Endothelial cell of umbilical vein (primary cell): Measurements from ENCODE around the gene ATG7. TPM values are rescaled to one million over a fixed set of nuclear protein-coding genes. Genes with fewer than 3 reads are reported as not detected.

Source experiments
- BruUV-seq: library from RNA; stranded (reverse); fragments of 400-500 nt; replicated peaks from 2 replicates; lab custom pipeline; 2021; lab: Mats Ljungman, UMichigan
- CTCF ChIA-PET: fragments of 300-600, 350-600 bp; sonication (Branson Sonifier 250); formaldehyde crosslinking; loops from one replicate; lab custom pipeline; 2021; ENCODE audit warnings: antibody characterized with exemption, inconsistent platforms; lab: Charles Lee
- POLR2A ChIA-PET: fragments of 300-600, 350-600 bp; sonication (Branson Sonifier 250); formaldehyde crosslinking; loops from one replicate; lab custom pipeline; 2021; ENCODE audit warnings: antibody characterized with exemption, inconsistent platforms; lab: Charles Lee
- DNase-seq: peaks from one replicate; pipeline ENCODE4 v3.0.0-alpha.2; 2011; ENCODE audit warnings: low read depth, low spot score
- FAIRE-seq: peaks from 2 replicates; lab custom pipeline; 2011; peaks lifted over from hg19 to GRCh38; lab: Jason Lieb, UNC
- H2AFZ ChIP-seq: 2 replicates; pipeline ENCODE4 v1.6.0; 2012; ENCODE audit warnings: low read depth, low read length, control low read depth, inconsistent platforms
- H3K27ac ChIP-seq: 2 replicates; pipeline ENCODE4 v1.5.1; 2011; ENCODE audit warnings: low read depth, mild to moderate bottlenecking, control low read depth, low read length, moderate library complexity; ENCODE audit not compliant: insufficient read depth
- H3K27me3 ChIP-seq, 2 experiments: 2 replicates each; pipeline versions ENCODE4 v1.6.0 to v1.6.1; 2011; ENCODE audit warnings: low read length in 2 of 2, mixed read lengths in 1 of 2; ENCODE audit not compliant: control insufficient read depth in 2 of 2, insufficient read depth in 2 of 2
- H3K36me3 ChIP-seq, 2 experiments: 2 replicates in 1 of 2; 3 replicates in 1 of 2; pipeline ENCODE4 v1.5.1; 2011; ENCODE audit warnings: low read length in 2 of 2, mild to moderate bottlenecking in 1 of 2, moderate library complexity in 1 of 2; ENCODE audit not compliant: control insufficient read depth in 2 of 2, insufficient read depth in 2 of 2; ENCODE audit errors: extremely low read depth in 1 of 2
- H3K4me1 ChIP-seq: 3 replicates; pipeline ENCODE4 v1.5.1; 2011; ENCODE audit warnings: mild to moderate bottlenecking, low read length; ENCODE audit not compliant: control insufficient read depth, insufficient read depth; ENCODE audit errors: extremely low read depth
- H3K4me2 ChIP-seq: 2 replicates; pipeline ENCODE4 v1.6.1; 2011; ENCODE audit warnings: low read length, control low read depth, mixed read lengths; ENCODE audit not compliant: insufficient read depth
- H3K4me3 ChIP-seq, 3 experiments: fragments of 200-600 bp in 1 of 3; sonication (generic), shearing (Covaris generic) in 1 of 3; replicated peaks in 1 of 3; 2 replicates each; pipeline ENCODE4 v1.5.1; 2011 to 2016; ENCODE audit warnings: control low read depth in 3 of 3, low read length in 3 of 3, mild to moderate bottlenecking in 2 of 3, inconsistent platforms in 1 of 3, low read depth in 1 of 3, moderate library complexity in 1 of 3; ENCODE audit not compliant: insufficient read depth in 1 of 3
- H3K79me2 ChIP-seq: 2 replicates; pipeline ENCODE4 v1.6.0; 2012; ENCODE audit warnings: low read length, inconsistent platforms; ENCODE audit not compliant: control insufficient read depth, insufficient read depth
- H3K9ac ChIP-seq: replicated peaks from 2 replicates; pipeline ENCODE3; 2011; ENCODE audit warnings: low read length, control low read depth; ENCODE audit not compliant: insufficient read depth; ENCODE audit errors: extremely low read depth
- H3K9me1 ChIP-seq: replicated peaks from 3 replicates; pipeline ENCODE4 v1.6.0; 2011; ENCODE audit warnings: mild to moderate bottlenecking, low read length; ENCODE audit not compliant: control insufficient read depth, insufficient read depth; ENCODE audit errors: extremely low read depth
- H3K9me3 ChIP-seq: replicated peaks from 2 replicates; pipeline ENCODE4 v1.5.1; 2012; ENCODE audit warnings: low read length, inconsistent platforms; ENCODE audit not compliant: control insufficient read depth, insufficient read depth
- H4K20me1 ChIP-seq: replicated peaks from 2 replicates; pipeline ENCODE3; 2011; ENCODE audit warnings: mild to moderate bottlenecking, low read length; ENCODE audit not compliant: control insufficient read depth, insufficient read depth; ENCODE audit errors: extremely low read depth
- EZH2 ChIP-seq: IDR thresholded peaks from 2 replicates; pipeline ENCODE4 v1.6.1; 2012; ENCODE audit warnings: borderline replicate concordance, low read depth, mild to moderate bottlenecking, moderate library complexity, low read length, inconsistent platforms; ENCODE audit not compliant: severe bottlenecking
- FOS ChIP-seq: IDR thresholded peaks from 2 replicates; pipeline ENCODE4 v1.6.1; 2011; ENCODE audit warnings: mild to moderate bottlenecking, low read length, moderate library complexity, borderline replicate concordance; ENCODE audit not compliant: insufficient read depth
- GATA2 ChIP-seq: IDR thresholded peaks from 2 replicates; pipeline ENCODE4 v1.7.0; 2011; ENCODE audit warnings: low read depth, mild to moderate bottlenecking, moderate library complexity, mixed read lengths, low read length; ENCODE audit not compliant: insufficient read length, insufficient read depth
- JUN ChIP-seq: IDR thresholded peaks from 2 replicates; pipeline ENCODE4 v1.6.1; 2011; ENCODE audit warnings: borderline replicate concordance, low read depth; ENCODE audit not compliant: insufficient read length, insufficient read depth
- MYC ChIP-seq: IDR thresholded peaks from one replicate; pipeline ENCODE4 v1.6.1; 2011; ENCODE audit warnings: mild to moderate bottlenecking, low read depth, low read length
- POLR2A ChIP-seq: IDR thresholded peaks from 2 replicates; pipeline ENCODE4 v1.6.1; 2012; ENCODE audit warnings: low read depth, mild to moderate bottlenecking, control low read depth, low read length
- POLR2AphosphoS5 ChIP-seq: IDR thresholded peaks from 2 replicates; pipeline ENCODE4 v1.6.1; 2012; ENCODE audit warnings: low read depth, mild to moderate bottlenecking, control low read depth, low read length, moderate library complexity; ENCODE audit not compliant: insufficient read depth
- dilution Hi-C: fragments of 300-500 bp; cut with MboI; formaldehyde crosslinking; loops from one replicate; pipeline ENCODE4 v1.15.0; 2019; ENCODE audit warnings: low sequenced_read_pairs; ENCODE audit not compliant: extremely low pct_ligation_motif_present
- intact Hi-C: fragments of 100-400 bp; cut with micrococcal nuclease; formaldehyde crosslinking; loops from one replicate; pipeline ENCODE4 v1.10.0; 2022
- polyA plus RNA-seq, 4 experiments: library from polyadenylated mRNA; depleted of rRNA in 3 of 4; stranded (reverse) in 3 of 4; unstranded in 1 of 4; fragments of >200 nt; gene quantifications; 2 replicates each; pipeline versions ENCODE4 v1.2.1 to v1.2.3, GENCODE V29; 2011 to 2012; ENCODE audit warnings: missing spikeins in 1 of 4
- total RNA-seq: library from RNA; stranded (reverse); gene quantifications from 2 replicates; pipeline ENCODE4 v1.2.3, GENCODE V29; 2021
- TF ChIP-seq, protein P1 (sequence below): IDR thresholded peaks from 2 replicates; pipeline ENCODE4 v1.6.1; 2011; ENCODE audit not compliant: insufficient read depth, insufficient read length
- TF ChIP-seq, protein P2 (sequence below), 2 donors: IDR thresholded peaks; 1 replicate in 1 of 2; 2 replicates in 1 of 2; pipeline ENCODE4 v1.5.1; 2011; ENCODE audit warnings: low read length in 2 of 2, mild to moderate bottlenecking in 2 of 2, moderate library complexity in 2 of 2, control low read depth in 1 of 2, inconsistent platforms in 1 of 2, low read depth in 1 of 2; ENCODE audit not compliant: insufficient read depth in 1 of 2; ENCODE audit errors: extremely low read depth in 1 of 2

The ATG7 gene
- total and polyA plus RNA-seq, 2 donors (not counting 3 experiments of a cell fraction or from before 2014, with no cell fraction given): 30.8 to 48.3 TPM

DNA sequence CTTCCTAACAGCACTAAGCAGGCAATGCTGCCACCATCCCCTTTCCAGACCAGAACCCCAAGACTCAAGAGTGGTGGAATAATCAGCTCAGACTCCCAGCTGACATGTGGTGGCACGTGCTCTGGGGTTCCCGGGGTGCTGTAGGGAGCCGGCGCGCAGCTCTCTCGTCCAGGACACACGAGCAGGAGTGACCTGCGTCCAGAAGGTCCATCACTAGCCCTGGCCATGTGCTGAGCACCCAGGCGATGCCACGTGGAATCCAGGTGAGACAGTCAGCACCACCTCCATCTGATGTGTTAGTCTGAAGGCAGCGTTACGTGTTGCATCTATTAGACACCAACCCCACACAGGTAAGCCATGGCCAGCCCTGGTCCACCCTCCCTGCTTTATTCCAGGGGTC, 293.3 kb downstream of the ATG7 start:
- POLR2A ChIA-PET: no interaction called here
- H3K4me3 ChIP-seq: no peak overlapping the region
- no peaks in the 10 kb centered on the region for H3K9me3 ChIP-seq
- no peaks in the 10 kb centered on the region for H3K9me1 ChIP-seq
- H2AFZ ChIP-seq: no peak overlapping the region
- H3K4me1 ChIP-seq: peaks cover 50% of the 10 kb centered on the region
- intact Hi-C loops (loop anchor here (5.0 to 10.0 kb wide), 3 partner anchors 152 to 361 kb away; no protein-coding TSS in a partner anchor), dilution Hi-C loops (no loop called here)
- CTCF ChIA-PET: no interaction called here
- no peak for TF ChIP-seq MYC
- TF ChIP-seq EZH2: no peak
- no peak for TF ChIP-seq FOS
- no peak for TF ChIP-seq POLR2A
- TF ChIP-seq GATA2: no peak
- TF ChIP-seq, protein P1, sequence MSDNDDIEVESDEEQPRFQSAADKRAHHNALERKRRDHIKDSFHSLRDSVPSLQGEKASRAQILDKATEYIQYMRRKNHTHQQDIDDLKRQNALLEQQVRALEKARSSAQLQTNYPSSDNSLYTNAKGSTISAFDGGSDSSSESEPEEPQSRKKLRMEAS: no peak
- TF ChIP-seq POLR2AphosphoS5: no peak
- TF ChIP-seq JUN: no peak
- TF ChIP-seq, protein P2, sequence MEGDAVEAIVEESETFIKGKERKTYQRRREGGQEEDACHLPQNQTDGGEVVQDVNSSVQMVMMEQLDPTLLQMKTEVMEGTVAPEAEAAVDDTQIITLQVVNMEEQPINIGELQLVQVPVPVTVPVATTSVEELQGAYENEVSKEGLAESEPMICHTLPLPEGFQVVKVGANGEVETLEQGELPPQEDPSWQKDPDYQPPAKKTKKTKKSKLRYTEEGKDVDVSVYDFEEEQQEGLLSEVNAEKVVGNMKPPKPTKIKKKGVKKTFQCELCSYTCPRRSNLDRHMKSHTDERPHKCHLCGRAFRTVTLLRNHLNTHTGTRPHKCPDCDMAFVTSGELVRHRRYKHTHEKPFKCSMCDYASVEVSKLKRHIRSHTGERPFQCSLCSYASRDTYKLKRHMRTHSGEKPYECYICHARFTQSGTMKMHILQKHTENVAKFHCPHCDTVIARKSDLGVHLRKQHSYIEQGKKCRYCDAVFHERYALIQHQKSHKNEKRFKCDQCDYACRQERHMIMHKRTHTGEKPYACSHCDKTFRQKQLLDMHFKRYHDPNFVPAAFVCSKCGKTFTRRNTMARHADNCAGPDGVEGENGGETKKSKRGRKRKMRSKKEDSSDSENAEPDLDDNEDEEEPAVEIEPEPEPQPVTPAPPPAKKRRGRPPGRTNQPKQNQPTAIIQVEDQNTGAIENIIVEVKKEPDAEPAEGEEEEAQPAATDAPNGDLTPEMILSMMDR (IDR thresholded peaks at IDR 0.05; ENCODE audit: extremely low read depth in 1 of 2, insufficient read depth in 1 of 2, low read depth in 1 of 2, low read length in 2 of 2): no peak
- no peak for DNase-seq
- no peak overlapping the region for H3K9ac ChIP-seq
- H3K79me2 ChIP-seq: peaks cover 81% of the 10 kb centered on the region
- BruUV-seq: no TSS peak
- H3K27me3 ChIP-seq: no peaks in the 10 kb centered on the region
- no peak for FAIRE-seq
- H4K20me1 ChIP-seq: peaks cover 1% of the 10 kb centered on the region
- H3K36me3 ChIP-seq: peaks cover 14 to 29% of the 10 kb centered on the region in 2 experiments
- no peak overlapping the region for H3K27ac ChIP-seq
- H3K4me2 ChIP-seq: no peak overlapping the region
